Sigmoid colon (tissue), 7 donors: ENCODE measurements around the gene C7. TPM values are rescaled to one million over a fixed set of nuclear protein-coding genes. Genes with fewer than 3 reads are reported as not detected.

Experiments
- DNase-seq: peaks from one replicate; pipeline ENCODE4 v3.0.0-alpha.2; 2019
- H3K27ac ChIP-seq, 4 donors: fragments of 200-600 bp; sonication (generic); one replicate each; pipeline ENCODE4 v1.5.1; 2016 to 2019; ENCODE audit warnings: mild to moderate bottlenecking in 1 of 4
- H3K27me3 ChIP-seq, 3 donors: fragments of 200-600 bp; sonication (generic); one replicate each; pipeline ENCODE4 v1.5.1; 2019; ENCODE audit warnings: mild to moderate bottlenecking in 1 of 3
- H3K36me3 ChIP-seq, 4 donors: fragments of 200-600 bp; sonication (generic); one replicate each; pipeline ENCODE4 v1.5.1; 2016 to 2019
- H3K4me1 ChIP-seq, 4 donors: fragments of 200-600 bp; sonication (generic); one replicate each; pipeline ENCODE4 v1.5.1; 2017 to 2019
- H3K4me3 ChIP-seq, 4 donors: fragments of 200-600 bp; sonication (generic); one replicate each; pipeline ENCODE4 v1.5.1; 2017 to 2019; ENCODE audit warnings: mild to moderate bottlenecking in 2 of 4, moderate library complexity in 1 of 4
- H3K9me3 ChIP-seq, 4 donors: fragments of 200-600 bp in 3 of 4; sonication (generic) in 3 of 4; one replicate each; pipeline versions ENCODE4 v1.5.1 to v1.6.1; 2013 to 2019
- CTCF ChIP-seq, 4 experiments: fragments of 450-650 bp in 3 of 4; fragments of 200-600 bp in 1 of 4; IDR thresholded peaks; one replicate each; pipeline ENCODE4 v1.5.1; 2016 to 2019; ENCODE audit warnings: antibody characterized with exemption in 4 of 4, mild to moderate bottlenecking in 3 of 4, moderate library complexity in 2 of 4
- EP300 ChIP-seq, 4 donors: sonication (generic); formaldehyde crosslinking; IDR thresholded peaks; one replicate each; pipeline ENCODE4 v1.6.1; 2017; ENCODE audit warnings: antibody characterized with exemption in 4 of 4
- POLR2A ChIP-seq, 2 donors: fragments of 450-650 bp; IDR thresholded peaks; one replicate each; pipeline ENCODE4 v1.6.1; 2016; ENCODE audit warnings: antibody characterized with exemption in 2 of 2, mild to moderate bottlenecking in 2 of 2, moderate library complexity in 2 of 2
- POLR2AphosphoS5 ChIP-seq, 4 donors: sonication (generic); formaldehyde crosslinking; IDR thresholded peaks; one replicate each; pipeline ENCODE4 v1.6.1; 2017; ENCODE audit warnings: antibody characterized with exemption in 4 of 4
- WGBS, 2 donors: extraction: QIAGEN DNeasy Blood & Tissue Kit; methylation state at CpG; one replicate each; pipeline ENCODE4 v1.1.7; 2013; 5-methylcytosine and 5-hydroxymethylcytosine counted together
- intact Hi-C: fragments of 100-400 bp; cut with DNase I; formaldehyde crosslinking; loops from one replicate; pipeline ENCODE4 v1.15.1; 2023
- polyA plus RNA-seq, 3 donors: library from polyadenylated mRNA; stranded (reverse); fragments of 200-250 nt; gene quantifications; one replicate each; pipeline ENCODE4 v1.2.3, GENCODE V29; 2013
- total RNA-seq, 4 donors: library from RNA; depleted of rRNA; stranded (reverse); fragments of >200 nt; gene quantifications; one replicate each; pipeline ENCODE4 v1.1.0, GENCODE V29; 2016
- donor health status: healthy with polysubstance abuse.
- donor health status: Bipolar disorder and iron deficiency.
- donor health status: healthy.

C7 gene
- total and polyA plus RNA-seq, 7 donors = 6.2 to 799 (median 267) TPM

- TF ChIP-seq POLR2A (IDR thresholded peaks at IDR 0.05) (no peak), EP300 (IDR thresholded peaks at IDR 0.05) (no peak), CTCF (IDR thresholded peaks at IDR 0.05) (no peak), POLR2AphosphoS5 (IDR thresholded peaks at IDR 0.05) (no peak)
- no peaks in the 10 kb centered on the region for H3K27me3 ChIP-seq
- H3K36me3 ChIP-seq = no peaks in the 10 kb centered on the region
- intact Hi-C loops = loop anchor here (10.0 kb wide), 1 partner anchor 940 kb away; no protein-coding TSS in a partner anchor
- WGBS, 2 donors = 36 to 46% methylated on average over 2 of the region's 2 CpGs
- H3K4me1 ChIP-seq = peaks cover 0 to 5% (median 2%) of the 10 kb centered on the region in 4 donors
- no peak overlapping the region for H3K4me3 ChIP-seq
- H3K9me3 ChIP-seq = no peaks in the 10 kb centered on the region
- peak overlapping the region in 2 of 4 donors; percentile 9 to 40 for H3K27ac ChIP-seq
- no peak for DNase-seq
Measured at GRCh38 chr5:40904994-40905306, 4.3 kb upstream of the C7 start.

- TF ChIP-seq EP300 (IDR thresholded peaks at IDR 0.05) (no peak), POLR2AphosphoS5 (IDR thresholded peaks at IDR 0.05) (no peak), POLR2A (IDR thresholded peaks at IDR 0.05) (no peak), CTCF (IDR thresholded peaks at IDR 0.05) (no peak)
- intact Hi-C loops = loop anchor here (10.0 kb wide), 1 partner anchor 938 kb away; no protein-coding TSS in a partner anchor
- H3K27ac ChIP-seq = no peak overlapping the region
- H3K9me3 ChIP-seq = no peaks in the 10 kb centered on the region
- no peak for DNase-seq
- no peaks in the 10 kb centered on the region for H3K36me3 ChIP-seq
- H3K4me3 ChIP-seq = no peak overlapping the region
- H3K27me3 ChIP-seq = no peaks in the 10 kb centered on the region
- 33 to 63% methylated on average over 1 of the region's 1 CpG for WGBS, 2 donors
- peaks cover 0 to 5% (median 2%) of the 10 kb centered on the region in 4 donors for H3K4me1 ChIP-seq
Measured at GRCh38 chr5:40906351-40906751, 2.9 kb upstream of the C7 start.

DNA sequence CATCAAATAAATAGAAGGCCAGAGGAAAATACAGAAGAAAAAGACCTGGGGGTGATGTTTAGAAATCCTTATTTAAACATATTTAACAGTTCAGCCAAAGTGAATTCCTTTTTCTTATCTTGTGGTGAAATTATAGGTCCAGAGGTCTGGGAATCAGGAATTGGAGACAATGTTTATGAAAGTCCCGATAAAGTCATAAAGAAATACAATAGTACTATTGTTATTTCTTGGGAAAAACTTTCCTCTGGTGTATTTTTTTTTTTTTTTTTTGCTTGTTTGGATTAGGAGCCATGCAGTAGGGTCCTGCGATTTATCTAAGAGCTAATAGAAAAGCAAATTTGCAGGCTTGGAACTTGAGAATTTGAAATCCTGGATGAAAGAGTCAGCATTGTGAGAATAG, 426 bp downstream of the C7 start:
- H3K9me3 ChIP-seq = no peaks in the 10 kb centered on the region
- H3K27me3 ChIP-seq = no peaks in the 10 kb centered on the region
- DNase-seq = no peak
- no peaks in the 10 kb centered on the region for H3K36me3 ChIP-seq
- intact Hi-C loops = loop anchor here (10.0 kb wide), 1 partner anchor 935 kb away; no protein-coding TSS in a partner anchor
- 9 to 38% methylated on average over 2 of the region's 2 CpGs for WGBS, 2 donors
- peaks cover 0 to 3% (median 0%) of the 10 kb centered on the region in 4 donors for H3K4me1 ChIP-seq
- H3K4me3 ChIP-seq = peak overlapping the region; percentile 12 to 34 (median 25)
- peak overlapping the region; percentile 8 to 35 (median 22) for H3K27ac ChIP-seq
- TF ChIP-seq POLR2A (IDR thresholded peaks at IDR 0.05) = no peak
- TF ChIP-seq POLR2AphosphoS5 (IDR thresholded peaks at IDR 0.05) = no peak
- TF ChIP-seq EP300 (IDR thresholded peaks at IDR 0.05) = no peak
- TF ChIP-seq CTCF (IDR thresholded peaks at IDR 0.05) = no peak

GRCh38 chr5:40911266-40911665, 2.0 kb downstream of the C7 start:
- intact Hi-C loops = no loop called here
- H3K4me3 ChIP-seq = peak overlapping the region; percentile 12 to 34 (median 25)
- H3K27me3 ChIP-seq = no peaks in the 10 kb centered on the region
- no peaks in the 10 kb centered on the region for H3K4me1 ChIP-seq
- no peak for DNase-seq
- peak overlapping the region in 1 of 4 donors; percentile 13 for H3K27ac ChIP-seq
- H3K36me3 ChIP-seq = no peaks in the 10 kb centered on the region
- TF ChIP-seq POLR2AphosphoS5 (IDR thresholded peaks at IDR 0.05) (no peak), CTCF (IDR thresholded peaks at IDR 0.05) (no peak), EP300 (IDR thresholded peaks at IDR 0.05) (no peak), POLR2A (IDR thresholded peaks at IDR 0.05) (no peak)
- 71 to 79% methylated on average over 4 of the region's 4 CpGs for WGBS, 2 donors
- H3K9me3 ChIP-seq = no peaks in the 10 kb centered on the region

GRCh38 chr5:40914835-40915234, 5.5 kb downstream of the C7 start:
- intact Hi-C loops = no loop called here
- H3K9me3 ChIP-seq = no peaks in the 10 kb centered on the region
- no peak for DNase-seq
- TF ChIP-seq EP300 (IDR thresholded peaks at IDR 0.05) (no peak), POLR2A (IDR thresholded peaks at IDR 0.05) (no peak), POLR2AphosphoS5 (IDR thresholded peaks at IDR 0.05) (no peak), CTCF (IDR thresholded peaks at IDR 0.05) (no peak)
- H3K36me3 ChIP-seq = no peaks in the 10 kb centered on the region
- H3K27ac ChIP-seq = peak overlapping the region in 1 of 4 donors; percentile 19
- 67 to 72% methylated on average over 7 of the region's 7 CpGs for WGBS, 2 donors
- no peaks in the 10 kb centered on the region for H3K4me1 ChIP-seq
- H3K27me3 ChIP-seq = no peaks in the 10 kb centered on the region
- H3K4me3 ChIP-seq = peak overlapping the region in 3 of 4 donors; percentile 5 to 27 (median 13)
